Measurements from ENCODE around the gene PIK3C2G.

DNA sequence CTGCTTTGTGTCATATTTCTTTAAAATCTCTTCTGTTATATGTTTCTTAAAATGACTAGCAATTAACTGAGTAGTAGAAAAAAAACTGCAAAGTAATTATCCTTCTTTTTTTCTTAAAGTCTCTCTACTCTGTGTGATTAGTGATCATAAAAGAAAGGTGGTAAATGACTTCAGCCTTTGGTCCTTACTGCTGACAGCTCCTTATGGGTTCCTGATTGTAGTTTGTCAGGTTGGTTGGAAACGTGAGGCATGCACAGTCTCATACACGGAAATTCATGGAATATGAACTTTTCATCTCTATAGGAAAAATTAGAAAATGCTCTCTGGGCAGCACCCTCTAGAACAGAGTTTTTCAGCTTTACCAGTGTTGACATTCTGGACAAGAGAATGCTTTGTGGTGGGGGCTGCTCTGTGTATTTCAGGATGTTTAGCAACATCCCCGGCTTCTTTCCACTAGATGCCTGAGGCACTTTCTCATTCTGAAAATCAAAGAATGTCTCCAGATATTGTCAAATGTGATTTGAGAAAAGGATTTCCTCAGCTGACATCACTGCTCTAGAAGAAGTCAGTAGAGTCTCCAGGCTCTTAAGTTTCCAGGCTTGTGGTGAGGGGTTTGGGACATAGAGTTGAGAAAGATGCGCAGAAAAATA, 121.0 kb downstream of the PIK3C2G start:
- TF ChIP-seq, protein P1, sequence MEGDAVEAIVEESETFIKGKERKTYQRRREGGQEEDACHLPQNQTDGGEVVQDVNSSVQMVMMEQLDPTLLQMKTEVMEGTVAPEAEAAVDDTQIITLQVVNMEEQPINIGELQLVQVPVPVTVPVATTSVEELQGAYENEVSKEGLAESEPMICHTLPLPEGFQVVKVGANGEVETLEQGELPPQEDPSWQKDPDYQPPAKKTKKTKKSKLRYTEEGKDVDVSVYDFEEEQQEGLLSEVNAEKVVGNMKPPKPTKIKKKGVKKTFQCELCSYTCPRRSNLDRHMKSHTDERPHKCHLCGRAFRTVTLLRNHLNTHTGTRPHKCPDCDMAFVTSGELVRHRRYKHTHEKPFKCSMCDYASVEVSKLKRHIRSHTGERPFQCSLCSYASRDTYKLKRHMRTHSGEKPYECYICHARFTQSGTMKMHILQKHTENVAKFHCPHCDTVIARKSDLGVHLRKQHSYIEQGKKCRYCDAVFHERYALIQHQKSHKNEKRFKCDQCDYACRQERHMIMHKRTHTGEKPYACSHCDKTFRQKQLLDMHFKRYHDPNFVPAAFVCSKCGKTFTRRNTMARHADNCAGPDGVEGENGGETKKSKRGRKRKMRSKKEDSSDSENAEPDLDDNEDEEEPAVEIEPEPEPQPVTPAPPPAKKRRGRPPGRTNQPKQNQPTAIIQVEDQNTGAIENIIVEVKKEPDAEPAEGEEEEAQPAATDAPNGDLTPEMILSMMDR (optimal IDR thresholded peaks at IDR 0.05 in 1 of 3, IDR thresholded peaks at IDR 0.05 in 1 of 3, conservative IDR thresholded peaks at IDR 0.05 in 1 of 3; ENCODE audit: extremely low read depth in 1 of 3, insufficient read depth in 2 of 3, low read length in 3 of 3) = no peak
- no peak for TF ChIP-seq EZH2 (IDR thresholded peaks at IDR 0.05; ENCODE audit: low read length)

All from keratinocyte (primary cell).